Mesodermal cell (in vitro differentiated cells): ENCODE measurements around the gene RPLP1.

Source experiments
- H3K27ac ChIP-seq: 2 replicates; pipeline ENCODE4 v1.7.0; 2013; ENCODE audit warnings: mild to moderate bottlenecking, low read depth, low read length, moderate library complexity; ENCODE audit not compliant: severe bottlenecking
- H3K36me3 ChIP-seq: 2 replicates; pipeline ENCODE4 v1.7.1; 2013; ENCODE audit warnings: mild to moderate bottlenecking, low read length, moderate library complexity; ENCODE audit not compliant: control insufficient read depth, insufficient read depth
- H3K4me1 ChIP-seq: one replicate; pipeline ENCODE4 v1.7.1; 2013; ENCODE audit warnings: mild to moderate bottlenecking, low read length; ENCODE audit not compliant: insufficient read depth, control insufficient read depth, poor library complexity, severe bottlenecking
- H3K4me3 ChIP-seq: 2 replicates; pipeline ENCODE4 v1.7.0; 2013; ENCODE audit warnings: low read length, control low read depth, mild to moderate bottlenecking; ENCODE audit not compliant: insufficient read depth, poor library complexity, severe bottlenecking; ENCODE audit errors: extremely low read depth
- H3K9me3 ChIP-seq: 2 replicates; pipeline ENCODE4 v1.7.1; 2013; ENCODE audit warnings: mild to moderate bottlenecking, low read length, moderate library complexity; ENCODE audit not compliant: control insufficient read depth
- WGBS, 2 experiments: methylation state at CpG; one replicate each; pipeline ENCODE4 v1.1.5; 2013; ENCODE audit warnings: missing lambda C conversion rate in 2 of 2; ENCODE audit not compliant: insufficient coverage in 2 of 2; 5-methylcytosine and 5-hydroxymethylcytosine counted together

RPLP1 gene

DNA sequence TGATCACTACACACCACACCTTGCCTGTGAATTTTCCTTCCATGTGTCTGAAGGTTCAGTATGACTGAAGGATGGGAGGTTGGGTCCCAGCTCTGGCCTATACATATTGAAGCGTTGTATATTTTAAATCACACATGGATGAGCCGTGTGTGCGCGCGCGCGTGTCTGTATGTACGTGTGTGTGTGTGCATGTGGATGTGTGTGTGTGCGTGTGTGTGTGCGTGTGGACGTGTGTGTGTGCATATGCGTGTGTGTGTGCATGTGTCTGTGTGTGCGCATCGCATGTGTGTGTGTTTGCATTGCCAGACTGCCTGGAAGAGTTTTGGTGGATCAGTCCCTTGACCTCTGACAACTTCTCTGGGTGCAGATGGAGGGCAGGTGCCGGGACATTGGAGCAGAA lies 45.7 kb downstream of the RPLP1 start:
- WGBS, 2 experiments: 86 to 100% methylated on average over 1 to 12 of the region's 15 CpGs
- H3K4me3 ChIP-seq: no peak overlapping the region
- no peak overlapping the region for H3K27ac ChIP-seq
- no peaks in the 10 kb centered on the region for H3K36me3 ChIP-seq
- H3K9me3 ChIP-seq: no peaks in the 10 kb centered on the region
- H3K4me1 ChIP-seq: peaks cover 13% of the 10 kb centered on the region

DNA sequence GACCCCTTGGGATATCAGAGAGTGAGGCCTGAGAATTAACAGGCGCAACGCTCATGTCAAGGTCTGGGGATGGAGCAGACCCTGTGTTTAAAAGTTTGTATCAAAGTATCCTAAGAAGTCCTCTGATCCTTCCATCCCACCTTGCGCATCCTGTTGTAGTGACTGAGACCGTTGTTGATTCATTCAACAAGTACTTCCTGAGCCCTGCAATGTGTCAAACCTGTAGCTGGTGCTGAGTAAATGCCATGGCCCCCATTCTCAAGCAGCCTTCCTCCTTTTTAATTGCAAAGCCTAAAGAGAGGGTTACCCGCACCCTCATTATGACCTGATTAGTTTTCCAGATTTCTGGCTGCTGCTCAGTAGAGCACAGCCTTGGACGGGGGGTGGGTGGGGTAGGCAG lies 46.4 kb downstream of the RPLP1 start:
- Histone ChIP-seq H3K36me3 (no peaks in the 10 kb centered on the region), H3K27ac (no peak overlapping the region), H3K4me1 (peaks cover 13% of the 10 kb centered on the region), H3K9me3 (no peaks in the 10 kb centered on the region), H3K4me3 (no peak overlapping the region)
- WGBS, 2 experiments: 93 to 98% methylated on average over 4 to 6 of the region's 6 CpGs

DNA sequence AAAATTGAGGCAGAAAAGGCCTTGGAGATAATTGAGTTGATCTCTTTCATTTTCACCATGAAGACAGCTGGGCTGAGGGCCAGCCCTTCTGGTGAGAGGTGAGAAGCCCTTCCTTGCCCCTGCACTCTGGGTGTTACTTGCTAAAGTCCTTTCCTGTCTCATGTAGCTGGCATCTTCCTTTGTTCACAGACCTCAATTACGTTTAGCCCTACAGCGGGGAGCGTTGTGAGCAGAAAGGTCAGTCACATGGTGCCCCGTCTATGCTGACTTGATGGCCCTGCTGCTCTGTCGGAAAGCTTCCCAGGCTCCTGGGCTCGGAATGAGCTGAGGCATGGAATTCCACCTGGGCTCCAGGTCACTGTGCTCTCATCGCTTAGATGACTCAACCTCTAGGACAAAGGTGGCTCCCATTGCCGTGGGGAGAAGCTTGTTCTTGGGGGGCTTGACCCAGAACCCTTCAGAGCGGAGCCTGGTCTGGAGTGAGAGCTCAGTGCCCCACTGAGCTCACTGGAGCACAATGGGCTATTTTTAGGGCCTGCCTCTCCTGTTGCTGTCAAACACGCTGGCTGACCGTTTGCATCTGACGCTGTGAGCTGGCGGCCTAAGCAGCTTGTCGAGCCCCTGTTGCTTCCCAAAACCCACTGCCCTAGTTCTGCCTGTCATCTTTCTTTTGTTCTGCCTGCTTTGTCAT lies 47.0 kb downstream of the RPLP1 start:
- H3K4me3 ChIP-seq: no peak overlapping the region
- H3K27ac ChIP-seq: no peak overlapping the region
- H3K4me1 ChIP-seq: peaks cover 13% of the 10 kb centered on the region
- H3K36me3 ChIP-seq: no peaks in the 10 kb centered on the region
- H3K9me3 ChIP-seq: no peaks in the 10 kb centered on the region
- 71 to 75% methylated on average over 13 to 14 of the region's 14 CpGs for WGBS, 2 experiments

DNA sequence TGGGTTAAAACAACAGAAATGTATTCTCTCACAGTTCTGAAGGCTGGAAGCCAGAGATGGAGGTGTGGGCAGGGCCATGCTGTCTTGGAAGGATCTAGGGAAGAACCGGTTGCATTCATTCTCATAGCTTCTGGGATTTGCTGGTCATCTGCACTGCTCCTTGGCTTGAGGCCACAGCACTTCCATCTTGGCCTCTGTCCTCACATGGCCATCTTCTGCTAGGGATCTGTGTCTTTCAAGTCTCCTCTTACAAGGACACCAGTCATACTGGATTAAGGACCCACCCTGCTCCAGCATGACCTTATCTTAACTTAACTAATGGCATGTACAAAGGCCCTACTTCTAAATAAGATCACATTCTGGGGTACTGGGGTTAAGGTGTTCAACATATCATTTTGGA lies 47.7 kb downstream of the RPLP1 start:
- no peaks in the 10 kb centered on the region for H3K36me3 ChIP-seq
- H3K27ac ChIP-seq: no peak overlapping the region
- no peak overlapping the region for H3K4me3 ChIP-seq
- H3K9me3 ChIP-seq: no peaks in the 10 kb centered on the region
- 93 to 100% methylated on average over 1 of the region's 1 CpG for WGBS, 2 experiments
- peaks cover 13% of the 10 kb centered on the region for H3K4me1 ChIP-seq

DNA sequence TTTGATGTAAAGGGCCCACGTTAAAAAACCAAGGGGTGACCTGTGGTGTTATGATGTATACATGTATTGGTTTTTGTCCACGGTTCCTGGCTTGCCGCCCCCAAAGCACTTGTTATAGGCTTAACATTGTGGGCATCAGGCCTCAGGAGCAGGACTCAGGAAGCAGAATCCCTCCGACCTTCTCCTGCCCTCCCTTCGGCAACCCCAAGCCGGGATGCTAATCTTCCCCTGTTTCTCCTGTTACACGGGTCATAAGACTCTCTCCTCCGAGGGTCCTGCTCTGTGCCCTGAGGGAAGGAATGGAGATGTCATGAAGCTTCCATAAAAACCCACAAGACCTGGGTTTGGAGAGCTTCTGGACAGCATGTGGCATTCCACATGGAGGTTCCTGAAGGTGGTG lies 48.8 kb downstream of the RPLP1 start:
- WGBS, 2 experiments: 98 to 99% methylated on average over 7 to 8 of the region's 8 CpGs
- no peak overlapping the region for H3K27ac ChIP-seq
- no peak overlapping the region for H3K4me3 ChIP-seq
- no peaks in the 10 kb centered on the region for H3K36me3 ChIP-seq
- H3K4me1 ChIP-seq: peaks cover 13% of the 10 kb centered on the region
- H3K9me3 ChIP-seq: no peaks in the 10 kb centered on the region

DNA sequence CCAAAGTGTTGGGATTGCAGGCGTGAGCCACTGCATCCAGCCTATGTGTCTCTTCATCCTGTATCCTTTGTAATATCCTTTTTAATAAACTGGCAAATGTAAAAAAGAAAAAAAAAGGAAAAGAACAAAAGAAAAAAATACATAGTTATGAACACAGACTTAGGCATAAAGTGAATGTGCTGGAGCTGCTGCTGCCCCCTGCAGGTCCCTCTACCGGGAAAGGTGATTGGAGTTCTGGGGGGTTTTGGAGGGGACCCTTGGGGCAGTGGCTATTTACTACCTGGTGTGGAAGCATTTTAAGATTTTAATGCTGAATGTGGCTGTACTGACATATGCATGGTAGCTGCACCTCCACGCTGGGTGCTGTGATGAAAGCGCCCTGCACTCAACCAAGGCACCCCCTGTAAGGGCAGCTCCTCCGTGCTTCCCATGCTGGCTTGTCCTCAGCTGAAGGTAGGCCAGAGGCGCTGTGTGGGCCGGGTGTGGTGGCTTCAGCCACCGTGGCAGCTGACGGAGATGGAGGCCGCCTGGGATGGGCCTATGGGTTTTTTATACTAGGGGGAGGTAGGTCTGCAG lies 49.9 kb downstream of the RPLP1 start:
- H3K4me3 ChIP-seq: no peak overlapping the region
- no peak overlapping the region for H3K27ac ChIP-seq
- 88 to 90% methylated on average over 8 to 10 of the region's 10 CpGs for WGBS, 2 experiments
- no peaks in the 10 kb centered on the region for H3K9me3 ChIP-seq
- peaks cover 10% of the 10 kb centered on the region for H3K4me1 ChIP-seq
- no peaks in the 10 kb centered on the region for H3K36me3 ChIP-seq

DNA sequence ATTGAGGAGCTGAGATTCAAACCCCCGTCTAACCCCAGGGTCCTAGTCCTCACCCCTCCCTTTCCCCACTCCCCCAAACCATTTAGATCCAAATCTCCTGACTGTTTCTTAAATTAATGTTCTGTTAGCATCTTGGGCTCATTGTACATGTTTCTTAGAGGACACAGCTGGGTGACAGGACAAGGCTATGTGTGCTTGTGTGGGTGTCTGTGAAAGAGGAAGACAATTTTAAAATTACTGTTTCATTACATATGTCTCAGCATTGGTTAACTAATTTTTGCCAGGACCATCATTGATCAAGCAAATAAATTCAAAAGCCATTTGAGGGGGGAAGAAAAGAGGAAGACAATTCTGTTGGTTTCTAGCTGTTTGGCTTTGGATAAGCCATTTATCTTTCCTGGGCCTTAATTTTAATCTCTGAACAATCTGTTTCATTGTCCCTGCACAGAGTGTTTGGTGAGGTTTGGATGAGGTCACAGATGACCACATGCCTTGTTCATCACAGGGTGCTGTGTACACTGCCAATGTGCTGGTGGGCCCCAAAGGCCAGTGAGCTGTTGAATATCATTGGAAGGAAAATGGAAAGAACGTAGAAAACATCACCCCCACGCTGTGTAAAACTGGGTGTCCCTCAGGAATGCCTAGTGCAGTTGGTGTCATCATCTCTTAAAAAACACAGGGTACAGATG lies 51.9 kb downstream of the RPLP1 start:
- Histone ChIP-seq H3K4me3 (no peak overlapping the region), H3K36me3 (no peaks in the 10 kb centered on the region)
- WGBS, 2 experiments: 70 to 96% methylated on average over 2 to 3 of the region's 3 CpGs

More for the DNA sequence above, 51.9 kb downstream of the RPLP1 start:
- Histone ChIP-seq H3K9me3 (no peaks in the 10 kb centered on the region), H3K4me1 (peaks cover 5% of the 10 kb centered on the region), H3K27ac (no peak overlapping the region)
